HEK293 (cell line): Measurements from ENCODE around the gene HABP4.
A peak's percentile ranks its signal among the peaks of the same experiment; 100 is the strongest.

Experiments
- EGR2 ChIP-seq: fragments of 450-650 bp; formaldehyde crosslinking; IDR thresholded peaks from 2 replicates; pipeline ENCODE4 v1.5.1; 2016; ENCODE audit warnings: low read depth, missing biosample characterization, missing genetic modification characterization
- FEZF1 ChIP-seq: fragments of 450-650 bp; formaldehyde crosslinking; IDR thresholded peaks from 2 replicates; pipeline ENCODE4 v1.5.1; 2016; ENCODE audit warnings: missing biosample characterization, missing genetic modification characterization
- GFI1B ChIP-seq: fragments of 450-650 bp; formaldehyde crosslinking; IDR thresholded peaks from 2 replicates; pipeline ENCODE4 v1.5.1; 2016; ENCODE audit warnings: missing biosample characterization, missing genetic modification characterization
- GLI4 ChIP-seq: fragments of 450-650 bp; formaldehyde crosslinking; IDR thresholded peaks from 2 replicates; pipeline ENCODE4 v1.5.1; 2016; ENCODE audit warnings: missing biosample characterization, missing genetic modification characterization
- KLF16 ChIP-seq: fragments of 450-650 bp; formaldehyde crosslinking; IDR thresholded peaks from 2 replicates; pipeline ENCODE4 v1.5.1; 2017; ENCODE audit warnings: missing biosample characterization, missing genetic modification characterization
- KLF17 ChIP-seq: fragments of 450-650 bp; formaldehyde crosslinking; IDR thresholded peaks from 2 replicates; pipeline ENCODE4 v1.5.1; 2016; ENCODE audit warnings: missing biosample characterization, missing genetic modification characterization
- KLF8 ChIP-seq: fragments of 450-650 bp; formaldehyde crosslinking; IDR thresholded peaks from 2 replicates; pipeline ENCODE4 v1.5.1; 2016; ENCODE audit warnings: missing biosample characterization, missing genetic modification characterization
- RBAK ChIP-seq: fragments of 450-650 bp; formaldehyde crosslinking; IDR thresholded peaks from 2 replicates; pipeline ENCODE4 v1.5.1; 2016; ENCODE audit warnings: missing biosample characterization, missing genetic modification characterization
- REST ChIP-seq: fragments of 450-650 bp; formaldehyde crosslinking; IDR thresholded peaks from 2 replicates; pipeline ENCODE4 v1.5.1; 2016; ENCODE audit warnings: missing biosample characterization, missing genetic modification characterization
- SCRT1 ChIP-seq: fragments of 450-650 bp; formaldehyde crosslinking; IDR thresholded peaks from 2 replicates; pipeline ENCODE4 v1.5.1; 2016; ENCODE audit warnings: missing biosample characterization, missing genetic modification characterization, borderline replicate concordance
- SP3 ChIP-seq: fragments of 450-650 bp; formaldehyde crosslinking; IDR thresholded peaks from 2 replicates; pipeline ENCODE4 v1.5.1; 2016; ENCODE audit warnings: missing biosample characterization, missing genetic modification characterization
- TRIM28 ChIP-seq: IDR thresholded peaks from 2 replicates; pipeline ENCODE4 v1.6.1; 2011; ENCODE audit warnings: low read length, control low read depth, borderline replicate concordance
- ZEB2 ChIP-seq: fragments of 450-650 bp; formaldehyde crosslinking; IDR thresholded peaks from 2 replicates; pipeline ENCODE4 v1.5.1; 2016; ENCODE audit warnings: missing biosample characterization, missing genetic modification characterization
- ZFP37 ChIP-seq: fragments of 450-650 bp; formaldehyde crosslinking; IDR thresholded peaks from 2 replicates; pipeline ENCODE4 v1.5.1; 2016; ENCODE audit warnings: missing biosample characterization, missing genetic modification characterization
- ZNF121 ChIP-seq: fragments of 450-650 bp; formaldehyde crosslinking; IDR thresholded peaks from 2 replicates; pipeline ENCODE4 v1.5.1; 2016; ENCODE audit warnings: missing biosample characterization, missing genetic modification characterization
- ZNF16 ChIP-seq: fragments of 450-650 bp; formaldehyde crosslinking; IDR thresholded peaks from 2 replicates; pipeline ENCODE4 v1.5.1; 2016; ENCODE audit warnings: low read depth, missing biosample characterization, missing genetic modification characterization
- ZNF266 ChIP-seq: fragments of 450-650 bp; formaldehyde crosslinking; IDR thresholded peaks from 2 replicates; pipeline ENCODE4 v1.5.1; 2016; ENCODE audit warnings: missing biosample characterization, missing genetic modification characterization, low read depth
- ZNF324 ChIP-seq: fragments of 450-650 bp; formaldehyde crosslinking; IDR thresholded peaks from 2 replicates; pipeline ENCODE4 v1.5.1; 2016; ENCODE audit warnings: missing biosample characterization, missing genetic modification characterization
- ZNF366 ChIP-seq: fragments of 450-650 bp; formaldehyde crosslinking; conservative IDR thresholded peaks from 2 replicates; pipeline ENCODE4 v1.5.1; 2016; ENCODE audit warnings: missing biosample characterization, missing genetic modification characterization
- ZNF610 ChIP-seq: fragments of 450-650 bp; formaldehyde crosslinking; IDR thresholded peaks from 2 replicates; pipeline ENCODE4 v1.5.1; 2016; ENCODE audit warnings: missing biosample characterization, missing genetic modification characterization, borderline replicate concordance
- ZNF624 ChIP-seq: fragments of 450-650 bp; formaldehyde crosslinking; IDR thresholded peaks from 2 replicates; pipeline ENCODE4 v1.5.1; 2017; ENCODE audit warnings: missing biosample characterization, missing genetic modification characterization
- ZNF670 ChIP-seq: fragments of 450-650 bp; formaldehyde crosslinking; IDR thresholded peaks from 2 replicates; pipeline ENCODE4 v1.5.1; 2016; ENCODE audit warnings: missing biosample characterization, missing genetic modification characterization, low read depth
- ZNF747 ChIP-seq: fragments of 450-650 bp; formaldehyde crosslinking; IDR thresholded peaks from 2 replicates; pipeline ENCODE4 v1.5.1; 2016; ENCODE audit warnings: missing biosample characterization, missing genetic modification characterization
- TF ChIP-seq, protein P1 (sequence below): fragments of 450-650 bp; formaldehyde crosslinking; IDR thresholded peaks from 2 replicates; pipeline ENCODE4 v1.5.1; 2016; ENCODE audit warnings: missing biosample characterization, missing genetic modification characterization, low read depth
- TF ChIP-seq, protein P2 (sequence below): fragments of 450-650 bp; formaldehyde crosslinking; optimal IDR thresholded peaks from 2 replicates; pipeline ENCODE3; 2016; ENCODE audit warnings: missing biosample characterization, mild to moderate bottlenecking, missing genetic modification characterization
- TF ChIP-seq, protein P3 (sequence below): fragments of 450-650 bp; formaldehyde crosslinking; IDR thresholded peaks from 2 replicates; pipeline ENCODE4 v1.5.1; 2017; ENCODE audit warnings: missing biosample characterization, missing genetic modification characterization
- TF ChIP-seq, protein P4 (sequence below): fragments of 450-650 bp; formaldehyde crosslinking; IDR thresholded peaks from 2 replicates; pipeline ENCODE4 v1.5.1; 2017; ENCODE audit warnings: missing biosample characterization, missing genetic modification characterization

HABP4 gene

DNA sequence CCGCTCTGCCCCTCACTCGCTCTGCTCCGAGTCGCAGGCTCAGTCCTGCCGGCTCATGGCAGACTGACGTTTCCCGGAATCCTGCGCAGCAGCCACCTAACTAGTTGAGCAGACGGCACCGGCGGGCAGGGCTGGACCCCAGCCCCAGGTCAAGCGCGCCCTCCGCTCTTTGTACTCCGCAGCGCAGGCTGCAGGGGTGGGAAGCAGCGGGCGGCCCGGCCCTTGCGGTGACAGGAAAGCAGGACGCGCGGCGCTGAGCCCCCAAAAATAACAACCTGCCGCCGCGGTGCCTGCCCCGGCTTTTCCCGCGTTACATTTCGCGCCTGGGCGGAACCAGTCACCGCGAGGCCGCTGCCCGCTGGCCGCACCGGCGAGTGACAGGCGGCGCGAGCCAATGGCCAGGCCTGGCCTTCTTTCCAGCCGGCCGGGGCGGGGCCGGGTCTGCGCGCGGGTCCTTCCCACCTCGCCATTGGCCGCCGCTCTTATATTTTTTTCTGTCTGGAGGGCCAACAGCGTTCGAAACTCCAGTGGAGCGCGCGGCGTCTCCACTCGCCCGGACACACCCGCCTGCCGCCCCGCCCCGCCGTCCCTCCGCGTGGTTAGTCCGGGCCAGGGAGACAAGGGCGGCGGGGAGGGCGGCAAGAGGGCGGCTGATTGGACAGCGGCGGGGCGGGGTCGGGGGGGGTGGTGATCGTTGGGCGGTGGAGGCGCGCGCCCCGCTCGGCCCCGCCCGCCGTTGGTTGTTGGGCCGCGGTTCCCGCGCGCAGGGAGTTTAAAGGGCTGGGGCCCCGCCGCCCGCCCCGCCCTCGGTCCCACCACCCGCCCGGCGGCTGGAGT is 31.7 kb upstream of the HABP4 start, which contains the start of gene ZNF367 (continued):
- TF ChIP-seq, protein P1, sequence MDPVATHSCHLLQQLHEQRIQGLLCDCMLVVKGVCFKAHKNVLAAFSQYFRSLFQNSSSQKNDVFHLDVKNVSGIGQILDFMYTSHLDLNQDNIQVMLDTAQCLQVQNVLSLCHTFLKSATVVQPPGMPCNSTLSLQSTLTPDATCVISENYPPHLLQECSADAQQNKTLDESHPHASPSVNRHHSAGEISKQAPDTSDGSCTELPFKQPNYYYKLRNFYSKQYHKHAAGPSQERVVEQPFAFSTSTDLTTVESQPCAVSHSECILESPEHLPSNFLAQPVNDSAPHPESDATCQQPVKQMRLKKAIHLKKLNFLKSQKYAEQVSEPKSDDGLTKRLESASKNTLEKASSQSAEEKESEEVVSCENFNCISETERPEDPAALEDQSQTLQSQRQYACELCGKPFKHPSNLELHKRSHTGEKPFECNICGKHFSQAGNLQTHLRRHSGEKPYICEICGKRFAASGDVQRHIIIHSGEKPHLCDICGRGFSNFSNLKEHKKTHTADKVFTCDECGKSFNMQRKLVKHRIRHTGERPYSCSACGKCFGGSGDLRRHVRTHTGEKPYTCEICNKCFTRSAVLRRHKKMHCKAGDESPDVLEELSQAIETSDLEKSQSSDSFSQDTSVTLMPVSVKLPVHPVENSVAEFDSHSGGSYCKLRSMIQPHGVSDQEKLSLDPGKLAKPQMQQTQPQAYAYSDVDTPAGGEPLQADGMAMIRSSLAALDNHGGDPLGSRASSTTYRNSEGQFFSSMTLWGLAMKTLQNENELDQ (tag by site-specific recombination): no peak
- TF ChIP-seq KLF17 (tag by site-specific recombination) (0 out of 2 replicates have a peak, but pooled peaks have one; percentile 47), ZNF610 (tag by site-specific recombination) (no peak), ZNF366 (tag by site-specific recombination) (no peak), GFI1B (tag by site-specific recombination) (no peak), ZEB2 (tag by site-specific recombination) (peak; percentile 79), ZNF121 (tag by site-specific recombination) (no peak), TRIM28 (no peak), REST (tag by site-specific recombination) (no peak), ZNF670 (tag by site-specific recombination) (no peak), ZNF747 (tag by site-specific recombination) (no peak), KLF16 (tag by site-specific recombination) (no peak), KLF8 (tag by site-specific recombination) (peak; percentile 58; the same call in 1 of the 2 replicates), ZNF624 (no peak), GLI4 (0 out of 2 replicates have a peak, but pooled peaks have one; percentile 48), ZNF266 (no peak), SP3 (tag by site-specific recombination) (peak; percentile 71), EGR2 (tag by site-specific recombination) (no peak), ZFP37 (no peak), SCRT1 (tag by site-specific recombination) (no peak), FEZF1 (no peak; the same call in 1 of the 2 replicates), ZNF16 (tag by site-specific recombination) (no peak), RBAK (tag by site-specific recombination) (no peak), ZNF324 (no peak)
- TF ChIP-seq, protein P2, sequence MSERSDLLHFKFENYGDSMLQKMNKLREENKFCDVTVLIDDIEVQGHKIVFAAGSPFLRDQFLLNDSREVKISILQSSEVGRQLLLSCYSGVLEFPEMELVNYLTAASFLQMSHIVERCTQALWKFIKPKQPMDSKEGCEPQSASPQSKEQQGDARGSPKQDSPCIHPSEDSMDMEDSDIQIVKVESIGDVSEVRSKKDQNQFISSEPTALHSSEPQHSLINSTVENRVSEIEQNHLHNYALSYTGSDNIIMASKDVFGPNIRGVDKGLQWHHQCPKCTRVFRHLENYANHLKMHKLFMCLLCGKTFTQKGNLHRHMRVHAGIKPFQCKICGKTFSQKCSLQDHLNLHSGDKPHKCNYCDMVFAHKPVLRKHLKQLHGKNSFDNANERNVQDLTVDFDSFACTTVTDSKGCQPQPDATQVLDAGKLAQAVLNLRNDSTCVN (tag by site-specific recombination): peak; percentile 70
- TF ChIP-seq, protein P3, sequence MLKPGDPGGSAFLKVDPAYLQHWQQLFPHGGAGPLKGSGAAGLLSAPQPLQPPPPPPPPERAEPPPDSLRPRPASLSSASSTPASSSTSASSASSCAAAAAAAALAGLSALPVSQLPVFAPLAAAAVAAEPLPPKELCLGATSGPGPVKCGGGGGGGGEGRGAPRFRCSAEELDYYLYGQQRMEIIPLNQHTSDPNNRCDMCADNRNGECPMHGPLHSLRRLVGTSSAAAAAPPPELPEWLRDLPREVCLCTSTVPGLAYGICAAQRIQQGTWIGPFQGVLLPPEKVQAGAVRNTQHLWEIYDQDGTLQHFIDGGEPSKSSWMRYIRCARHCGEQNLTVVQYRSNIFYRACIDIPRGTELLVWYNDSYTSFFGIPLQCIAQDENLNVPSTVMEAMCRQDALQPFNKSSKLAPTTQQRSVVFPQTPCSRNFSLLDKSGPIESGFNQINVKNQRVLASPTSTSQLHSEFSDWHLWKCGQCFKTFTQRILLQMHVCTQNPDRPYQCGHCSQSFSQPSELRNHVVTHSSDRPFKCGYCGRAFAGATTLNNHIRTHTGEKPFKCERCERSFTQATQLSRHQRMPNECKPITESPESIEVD: no peak
- TF ChIP-seq, protein P4, sequence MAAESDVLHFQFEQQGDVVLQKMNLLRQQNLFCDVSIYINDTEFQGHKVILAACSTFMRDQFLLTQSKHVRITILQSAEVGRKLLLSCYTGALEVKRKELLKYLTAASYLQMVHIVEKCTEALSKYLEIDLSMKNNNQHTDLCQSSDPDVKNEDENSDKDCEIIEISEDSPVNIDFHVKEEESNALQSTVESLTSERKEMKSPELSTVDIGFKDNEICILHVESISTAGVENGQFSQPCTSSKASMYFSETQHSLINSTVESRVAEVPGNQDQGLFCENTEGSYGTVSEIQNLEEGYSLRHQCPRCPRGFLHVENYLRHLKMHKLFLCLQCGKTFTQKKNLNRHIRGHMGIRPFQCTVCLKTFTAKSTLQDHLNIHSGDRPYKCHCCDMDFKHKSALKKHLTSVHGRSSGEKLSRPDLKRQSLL (tag by site-specific recombination): no peak
- TF ChIP-seq, all 188 proteins: peak for 44
